Amniotic epithelial cell (primary cell): Measurements from ENCODE around the gene PCDH9.
"Not testable (repeated sequence)": the region's sequence is repeated elsewhere in the genome, so short reads cannot be mapped to it uniquely, and the experiment has no call there.

ENCODE experiments used
- DNase-seq: peaks from one replicate; pipeline ENCODE4 v3.0.0-alpha.2; 2010; ENCODE audit warnings: low read depth

The PCDH9 gene

GRCh38 chr13:66760678-66761077, 469.5 kb downstream of the PCDH9 start:
- DNase-seq = not testable (repeated sequence)

DNA sequence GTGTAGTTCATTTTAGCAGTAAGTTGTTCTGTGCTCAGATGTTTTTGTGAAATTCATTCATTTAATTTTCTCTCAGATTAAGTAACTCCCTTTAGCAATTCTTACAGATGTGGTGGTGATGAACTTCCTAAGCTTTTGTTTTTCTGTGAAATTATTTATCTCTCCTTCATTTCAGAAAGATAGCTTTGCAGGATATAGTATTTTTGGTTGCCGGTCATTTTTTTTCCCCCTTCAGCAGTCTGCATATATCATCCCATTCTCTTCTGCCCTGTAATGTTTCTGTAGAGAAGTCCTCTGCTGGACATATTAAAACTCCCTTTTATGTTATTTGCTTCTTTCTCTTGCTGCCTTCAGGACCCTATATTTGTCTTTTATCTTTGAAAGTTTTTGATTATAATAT, 470.2 kb downstream of the PCDH9 start:
- DNase-seq = no peak

- no peak for DNase-seq
These were observed 478.4 kb downstream of the PCDH9 start for GRCh38 chr13:66751691-66752090.

GRCh38 chr13:66748712-66749111, 481.4 kb downstream of the PCDH9 start:
- DNase-seq = no peak

DNA sequence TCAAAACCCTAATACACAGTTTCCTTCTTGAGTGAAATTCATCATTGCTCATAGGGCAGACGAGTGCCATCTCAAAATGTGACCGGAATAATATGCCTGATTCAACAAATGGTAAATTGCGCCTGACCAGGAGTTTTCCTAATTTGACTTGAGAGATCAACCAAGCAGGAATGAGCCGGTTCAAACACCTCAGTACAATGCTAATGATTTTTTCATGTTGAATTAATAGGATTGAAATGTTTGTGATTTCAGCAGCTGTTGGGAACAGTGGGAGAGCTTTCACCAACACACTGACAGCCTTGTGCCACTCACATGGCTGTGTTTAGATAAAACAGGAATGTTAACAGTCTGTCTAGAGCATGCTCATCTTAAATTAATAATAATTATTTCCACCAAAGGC, 484.8 kb downstream of the PCDH9 start:
- DNase-seq = no peak

DNA sequence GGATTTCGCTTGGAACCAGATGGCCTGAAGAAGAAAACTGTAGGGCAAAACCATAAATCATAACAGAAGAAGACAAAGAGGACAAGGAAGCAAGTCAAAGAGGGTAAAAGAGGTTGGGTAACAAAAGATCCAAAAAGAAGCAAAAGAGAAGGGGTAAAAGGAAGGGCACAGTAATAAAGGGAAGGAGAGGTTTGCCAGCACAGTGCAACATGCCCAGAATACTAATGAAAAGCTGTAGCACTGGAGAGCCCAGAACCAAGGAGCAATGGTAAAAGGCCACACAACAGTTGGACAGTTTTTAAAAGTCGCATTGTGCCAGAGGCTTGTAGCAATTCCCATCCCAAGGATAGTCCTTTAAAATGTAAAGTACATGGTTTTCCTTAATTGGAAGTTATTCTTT, 506.6 kb downstream of the PCDH9 start:
- DNase-seq = no peak

GRCh38 chr13:66716538-66716937, 513.6 kb downstream of the PCDH9 start:
- DNase-seq = no peak

DNA sequence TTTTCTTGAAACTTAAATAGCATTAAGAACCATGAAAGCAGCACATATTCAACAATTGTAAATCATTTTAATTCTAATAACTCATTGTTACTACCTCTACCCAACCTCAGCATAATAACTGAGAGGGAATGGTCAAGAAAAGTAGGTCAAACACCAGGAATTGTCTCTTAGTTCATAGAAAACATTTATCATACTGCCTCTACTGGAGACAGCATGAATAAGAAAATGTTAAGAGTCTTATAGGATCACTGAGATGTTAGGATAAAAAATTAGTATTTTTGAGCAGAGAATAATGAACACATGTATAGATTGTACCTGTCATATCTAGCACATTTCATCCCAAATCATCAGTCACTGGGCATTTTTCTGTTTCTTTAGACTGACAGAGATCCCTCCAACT, 515.3 kb downstream of the PCDH9 start:
- peak; percentile 9 for DNase-seq

GRCh38 chr13:66704110-66704509, 526.0 kb downstream of the PCDH9 start:
- no peak for DNase-seq

GRCh38 chr13:66703597-66703996, 526.5 kb downstream of the PCDH9 start:
- DNase-seq = no peak

- DNase-seq = peak; percentile 28
These were observed 530.0 kb downstream of the PCDH9 start for GRCh38 chr13:66700117-66700601.

DNA sequence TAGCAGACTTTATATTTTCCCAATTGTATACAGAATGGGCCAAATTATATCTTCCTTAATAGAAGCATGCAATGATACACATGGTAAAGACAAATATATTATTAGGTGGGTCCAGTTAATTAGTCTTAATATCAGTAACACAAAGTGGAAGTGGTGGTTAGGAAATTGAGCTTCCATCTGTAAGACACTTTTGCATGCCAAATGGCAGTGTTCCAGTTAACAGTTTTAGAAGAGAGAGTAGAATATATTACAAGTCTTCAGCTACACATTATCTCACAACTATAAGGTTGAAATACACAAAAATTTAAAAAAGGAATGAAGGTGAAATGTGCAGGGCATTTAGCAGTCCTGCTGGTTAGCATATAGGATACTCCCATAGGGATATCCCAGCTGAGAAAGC, 536.5 kb downstream of the PCDH9 start:
- DNase-seq = no peak

DNA sequence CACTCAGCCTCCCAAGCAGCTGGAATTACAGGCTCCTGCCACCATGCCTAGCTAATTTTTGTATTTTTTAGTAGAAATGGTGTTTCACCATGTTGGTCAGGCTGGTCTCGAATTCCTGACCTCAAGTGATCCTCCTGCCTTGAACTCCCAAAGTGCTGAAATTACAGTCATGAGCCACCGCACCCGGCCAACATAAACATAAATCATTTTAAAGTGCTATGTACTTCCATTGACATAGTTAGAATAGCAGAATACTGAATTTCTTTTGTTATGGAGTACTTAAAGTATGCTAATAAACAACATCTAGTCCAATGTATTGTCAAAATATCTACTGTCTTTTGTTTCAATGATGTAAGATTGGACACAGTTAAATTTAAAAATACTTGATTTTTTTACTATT, 539.0 kb downstream of the PCDH9 start:
- DNase-seq = no peak

GRCh38 chr13:66689628-66690027, 540.5 kb downstream of the PCDH9 start:
- peak; percentile 48 for DNase-seq

GRCh38 chr13:66689037-66689619, 541.0 kb downstream of the PCDH9 start:
- DNase-seq = no peak

DNA sequence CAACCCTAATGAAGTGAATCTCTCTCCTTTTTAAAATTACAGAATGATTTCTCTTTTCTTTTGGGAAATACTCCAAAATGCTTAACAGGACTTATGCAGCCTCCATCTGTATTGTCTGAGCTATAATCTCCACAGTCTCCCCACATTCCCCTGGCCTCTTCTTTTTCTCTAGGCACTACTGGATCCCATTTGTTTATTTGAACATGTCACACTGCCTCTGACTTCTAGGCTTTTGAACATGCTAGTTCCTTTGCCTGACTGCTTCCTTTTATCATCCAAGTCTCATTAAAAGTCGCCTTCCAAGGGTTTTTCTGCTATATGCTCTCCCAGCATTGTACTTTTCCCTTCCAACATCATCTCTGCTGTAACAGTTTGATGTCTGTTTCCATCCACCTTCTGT, 548.7 kb downstream of the PCDH9 start:
- DNase-seq = no peak

GRCh38 chr13:66680031-66680430, 550.1 kb downstream of the PCDH9 start:
- DNase-seq = no peak

DNA sequence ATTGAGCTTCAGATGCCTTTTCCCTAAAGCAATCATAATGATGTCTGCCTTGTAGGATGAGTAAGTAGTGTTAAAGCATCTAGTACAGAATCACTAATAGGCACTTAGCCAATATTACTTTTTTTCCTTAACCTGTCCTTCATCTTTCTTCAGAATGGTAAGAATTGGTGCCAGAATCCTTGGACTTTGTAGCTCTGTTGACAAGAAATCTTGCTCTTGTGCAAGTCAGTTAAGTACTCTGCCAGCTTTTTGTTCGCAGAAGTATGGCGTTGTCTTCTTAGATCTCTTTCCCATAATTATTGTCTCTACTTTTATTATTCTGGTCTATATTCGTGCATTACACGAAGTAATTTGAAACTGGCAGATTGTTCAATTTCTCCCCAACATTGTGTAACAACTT, 554.5 kb downstream of the PCDH9 start:
- DNase-seq = peak; percentile 63

- DNase-seq = peak; percentile 99
These were observed 556.7 kb downstream of the PCDH9 start for GRCh38 chr13:66673401-66673800.

DNA sequence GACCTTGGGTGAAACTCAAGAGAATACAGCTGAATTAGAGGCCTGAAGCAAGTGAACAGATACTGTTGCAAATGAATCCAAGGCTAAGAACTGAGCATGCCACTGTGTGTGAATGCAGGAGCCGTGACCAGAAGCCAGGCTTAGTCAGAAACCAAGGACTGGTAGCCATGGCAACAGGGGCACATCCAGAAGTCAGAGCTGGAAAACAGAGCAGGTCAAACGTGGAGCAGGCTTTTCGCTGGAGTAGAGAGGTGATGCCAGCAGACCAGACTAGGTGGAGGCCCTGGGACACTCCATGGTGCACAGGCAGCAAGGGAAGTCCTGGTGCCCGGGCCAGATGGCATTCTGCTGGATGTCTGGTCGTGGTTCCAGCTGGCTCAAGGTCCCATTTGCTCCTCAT, 564.1 kb downstream of the PCDH9 start:
- DNase-seq = peak; percentile 94

- DNase-seq = no peak
These were observed 566.4 kb downstream of the PCDH9 start for GRCh38 chr13:66663711-66664110.

DNA sequence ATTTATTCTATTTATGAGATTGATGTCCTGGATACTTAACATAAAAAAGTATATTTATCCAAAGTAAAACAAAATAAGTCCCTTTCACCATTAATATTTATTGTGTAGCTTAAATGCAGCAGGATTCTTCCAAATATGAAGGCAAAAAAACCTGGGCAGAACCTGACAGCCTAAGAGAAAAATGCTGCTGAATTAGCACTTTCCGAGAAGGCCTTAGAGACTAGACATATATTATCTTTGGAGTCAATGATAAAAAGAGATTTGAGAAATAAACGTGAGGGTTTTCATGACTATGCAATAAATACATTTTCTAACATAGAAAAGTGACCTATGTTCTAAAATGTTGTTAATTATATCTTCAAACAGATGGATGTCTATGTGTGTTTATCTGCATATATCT, 566.9 kb downstream of the PCDH9 start:
- no peak for DNase-seq

GRCh38 chr13:66661336-66661735, 568.8 kb downstream of the PCDH9 start:
- peak; percentile 40 for DNase-seq

GRCh38 chr13:66660468-66660813, 569.7 kb downstream of the PCDH9 start:
- DNase-seq = no peak
